Fibroblast of the aortic adventitia (primary cell): ENCODE results near the gene B3GAT1. TPM values are rescaled to one million over a fixed set of nuclear protein-coding genes. Genes with fewer than 3 reads are reported as not detected.
"Not testable (repeated sequence)": the region's sequence is repeated elsewhere in the genome, so short reads cannot be mapped to it uniquely, and the experiment has no call there.

Experiments used
- DNase-seq: peaks from one replicate; pipeline ENCODE4 v3.0.0-alpha.2; 2010; ENCODE audit warnings: low read depth
- H3K4me3 ChIP-seq: 2 replicates; pipeline ENCODE4 v1.5.1; 2011; ENCODE audit warnings: low read depth, mild to moderate bottlenecking, control low read depth, low read length, moderate library complexity
- total RNA-seq: library from RNA; depleted of rRNA; stranded (reverse); fragments of >200 nt; gene quantifications from 2 replicates; pipeline ENCODE4 v1.2.3, GENCODE V29; 2012; ENCODE audit warnings: low replicate concordance
- TF ChIP-seq, protein P1 (sequence below): IDR thresholded peaks from 2 replicates; pipeline ENCODE4 v1.5.1; 2011; ENCODE audit warnings: mild to moderate bottlenecking, low read length, control low read depth, inconsistent platforms; ENCODE audit not compliant: insufficient read depth

Gene B3GAT1, protein sequence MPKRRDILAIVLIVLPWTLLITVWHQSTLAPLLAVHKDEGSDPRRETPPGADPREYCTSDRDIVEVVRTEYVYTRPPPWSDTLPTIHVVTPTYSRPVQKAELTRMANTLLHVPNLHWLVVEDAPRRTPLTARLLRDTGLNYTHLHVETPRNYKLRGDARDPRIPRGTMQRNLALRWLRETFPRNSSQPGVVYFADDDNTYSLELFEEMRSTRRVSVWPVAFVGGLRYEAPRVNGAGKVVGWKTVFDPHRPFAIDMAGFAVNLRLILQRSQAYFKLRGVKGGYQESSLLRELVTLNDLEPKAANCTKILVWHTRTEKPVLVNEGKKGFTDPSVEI
- not detected in 2 replicates for total RNA-seq

DNA sequence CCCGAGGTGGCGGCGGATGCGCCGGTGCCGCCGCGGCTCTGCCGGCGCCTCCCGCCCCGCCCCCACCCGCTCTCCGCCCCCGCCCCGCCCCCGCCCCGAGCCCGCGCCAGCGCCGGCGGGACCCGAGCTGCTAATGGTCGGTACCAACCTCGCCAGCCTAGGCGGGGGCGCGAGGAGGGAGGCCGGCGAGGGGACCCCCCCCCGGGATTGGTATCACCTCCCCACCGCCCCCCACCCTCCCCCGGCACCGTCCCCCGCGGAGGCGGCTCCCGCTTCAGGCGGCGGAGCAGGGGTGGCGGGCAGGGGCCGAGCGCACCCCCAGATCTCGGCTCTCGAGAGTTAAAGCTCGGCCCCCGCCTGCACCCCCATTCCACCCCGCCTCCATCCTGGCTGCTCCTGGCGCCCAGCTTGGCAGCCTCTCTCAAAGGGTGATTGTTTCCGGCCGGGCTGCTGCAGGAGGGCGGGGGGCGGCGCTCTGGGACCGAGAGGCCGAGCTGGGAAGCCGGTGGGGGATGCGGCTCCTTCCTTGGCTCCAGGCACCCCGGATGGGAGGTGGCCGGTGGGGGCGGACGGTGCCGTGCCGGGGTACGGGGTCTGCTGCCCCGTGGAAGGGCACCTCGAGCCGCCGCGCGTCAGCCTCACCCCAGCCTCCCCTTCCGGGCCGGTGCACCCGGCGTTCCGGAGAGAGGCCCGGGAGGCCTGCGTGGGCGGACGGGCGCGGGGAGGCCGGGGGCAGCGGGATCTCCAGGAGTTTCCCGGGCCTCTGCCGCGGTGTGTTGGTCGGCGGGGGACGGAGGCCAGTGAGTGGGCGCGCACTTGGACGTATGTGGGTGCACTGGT lies at the start of gene B3GAT1:
Gene B3GAT1 (minus strand): TSS at position 40 of the 840 bp plus-strand sequence. CDS start 24,583 bp downstream, outside the sequence.
- no peak within 1 kb of the TSS for H3K4me3 ChIP-seq
- DNase-seq: no peak
- TF ChIP-seq, protein P1, sequence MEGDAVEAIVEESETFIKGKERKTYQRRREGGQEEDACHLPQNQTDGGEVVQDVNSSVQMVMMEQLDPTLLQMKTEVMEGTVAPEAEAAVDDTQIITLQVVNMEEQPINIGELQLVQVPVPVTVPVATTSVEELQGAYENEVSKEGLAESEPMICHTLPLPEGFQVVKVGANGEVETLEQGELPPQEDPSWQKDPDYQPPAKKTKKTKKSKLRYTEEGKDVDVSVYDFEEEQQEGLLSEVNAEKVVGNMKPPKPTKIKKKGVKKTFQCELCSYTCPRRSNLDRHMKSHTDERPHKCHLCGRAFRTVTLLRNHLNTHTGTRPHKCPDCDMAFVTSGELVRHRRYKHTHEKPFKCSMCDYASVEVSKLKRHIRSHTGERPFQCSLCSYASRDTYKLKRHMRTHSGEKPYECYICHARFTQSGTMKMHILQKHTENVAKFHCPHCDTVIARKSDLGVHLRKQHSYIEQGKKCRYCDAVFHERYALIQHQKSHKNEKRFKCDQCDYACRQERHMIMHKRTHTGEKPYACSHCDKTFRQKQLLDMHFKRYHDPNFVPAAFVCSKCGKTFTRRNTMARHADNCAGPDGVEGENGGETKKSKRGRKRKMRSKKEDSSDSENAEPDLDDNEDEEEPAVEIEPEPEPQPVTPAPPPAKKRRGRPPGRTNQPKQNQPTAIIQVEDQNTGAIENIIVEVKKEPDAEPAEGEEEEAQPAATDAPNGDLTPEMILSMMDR: no peak

DNA sequence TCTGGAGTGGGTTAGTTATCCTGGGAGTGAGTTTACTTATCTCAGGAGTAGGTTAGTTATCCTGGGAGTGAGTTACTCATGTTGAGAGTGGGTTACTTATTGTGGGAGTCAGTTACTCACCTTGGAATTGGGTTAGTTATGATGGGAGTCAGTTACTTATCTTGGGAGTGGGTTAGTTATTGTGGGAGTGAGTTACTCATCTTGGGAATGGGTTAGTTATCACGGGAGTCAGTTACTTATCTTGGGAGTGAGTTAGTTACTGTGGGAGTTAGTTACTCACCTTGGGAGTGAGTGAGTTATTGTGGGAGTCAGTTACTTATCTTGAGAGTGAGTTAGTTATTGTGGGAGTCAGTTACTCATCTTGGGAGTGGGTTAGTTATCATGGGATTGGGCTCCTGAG lies 49.6 kb upstream of the B3GAT1 start:
- DNase-seq: no peak
- TF ChIP-seq, protein P1: no peak
- no peak overlapping the region for H3K4me3 ChIP-seq

DNA sequence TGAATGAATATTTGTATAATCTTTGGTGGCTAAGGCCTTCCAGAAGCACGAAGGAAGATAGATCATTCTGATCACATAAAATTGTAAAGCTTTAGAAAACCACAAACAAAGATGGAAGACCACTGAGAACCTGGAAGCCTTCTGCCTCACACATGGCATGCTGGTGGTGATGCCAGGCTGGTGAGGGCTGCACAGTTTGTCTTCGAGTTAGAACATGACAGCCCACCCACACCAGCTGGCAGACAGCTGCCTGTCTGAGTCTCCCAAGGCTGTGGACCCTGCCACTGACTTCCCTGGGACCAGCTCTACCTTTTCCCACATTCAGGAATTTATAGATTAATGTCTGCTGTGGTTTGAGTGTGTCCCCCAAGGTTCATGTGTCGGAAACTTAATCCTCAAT lies 48.8 kb upstream of the B3GAT1 start:
- TF ChIP-seq, protein P1: no peak
- H3K4me3 ChIP-seq: no peak overlapping the region
- no peak for DNase-seq

DNA sequence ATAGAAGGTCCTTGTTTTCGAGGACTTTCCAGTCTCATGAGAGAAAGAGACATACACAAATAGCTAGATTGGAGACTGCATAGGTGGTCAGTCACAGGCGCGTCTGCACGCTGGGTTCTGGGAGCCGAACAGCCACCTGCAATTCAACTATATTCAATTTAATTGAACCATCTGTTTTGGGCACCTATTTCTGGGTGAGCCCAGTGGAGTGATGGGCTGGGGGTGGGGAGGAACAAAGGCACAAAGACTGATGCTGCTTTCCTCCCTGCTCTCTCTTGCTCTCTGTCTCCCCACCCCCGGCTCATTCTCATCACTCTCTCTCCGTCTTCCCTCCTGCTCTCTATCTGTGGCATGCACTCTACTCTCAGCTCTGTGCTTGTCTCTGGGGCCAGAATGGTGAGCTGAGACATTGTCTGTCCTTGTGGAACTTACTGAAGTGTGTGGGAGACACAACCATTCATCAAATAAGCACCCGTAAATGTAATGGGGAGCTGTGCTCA lies 48.1 kb upstream of the B3GAT1 start:
- H3K4me3 ChIP-seq: no peak overlapping the region
- no peak for DNase-seq
- TF ChIP-seq, protein P1: no peak

DNA sequence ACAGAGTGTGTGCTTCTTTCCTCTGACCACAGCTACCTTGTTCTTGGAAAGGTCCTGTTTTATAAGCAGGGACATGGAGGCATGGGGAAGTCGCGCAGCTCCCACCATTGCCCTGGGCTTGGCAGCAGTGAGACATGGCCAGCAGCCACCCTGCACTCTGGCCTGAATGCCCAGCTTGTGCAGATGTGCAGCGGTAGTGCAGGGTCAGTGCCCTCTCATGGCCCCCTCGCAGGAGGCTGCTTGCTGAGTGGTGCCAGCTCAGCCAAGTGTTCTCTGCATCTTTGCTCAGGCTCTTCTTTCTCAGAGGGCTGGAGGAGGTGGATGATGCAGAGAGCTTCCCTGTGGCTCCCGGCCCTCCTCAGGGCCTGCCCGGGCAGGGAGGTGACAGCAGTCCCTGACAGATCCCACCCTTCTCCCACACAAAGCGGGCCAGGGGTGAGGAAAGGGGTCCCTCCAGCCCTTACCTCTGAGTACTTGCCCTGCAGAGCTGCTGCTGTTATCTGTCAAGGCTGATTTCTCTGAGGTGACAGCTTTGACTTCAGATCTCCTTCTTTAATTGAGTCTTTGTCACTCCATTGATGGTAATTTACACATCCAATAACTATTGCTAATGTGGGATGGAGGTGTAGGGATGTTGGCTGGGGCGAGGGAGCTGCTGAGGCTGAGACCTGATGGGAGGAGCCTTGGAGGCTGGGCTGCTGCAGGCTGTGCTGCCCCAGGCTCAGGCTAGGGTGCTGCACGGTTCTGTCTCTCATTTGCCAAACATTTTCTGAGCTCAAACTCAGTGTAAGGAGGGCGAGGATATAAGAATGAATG lies 47.4 kb upstream of the B3GAT1 start:
- TF ChIP-seq, protein P1: no peak
- DNase-seq: no peak
- no peak overlapping the region for H3K4me3 ChIP-seq

DNA sequence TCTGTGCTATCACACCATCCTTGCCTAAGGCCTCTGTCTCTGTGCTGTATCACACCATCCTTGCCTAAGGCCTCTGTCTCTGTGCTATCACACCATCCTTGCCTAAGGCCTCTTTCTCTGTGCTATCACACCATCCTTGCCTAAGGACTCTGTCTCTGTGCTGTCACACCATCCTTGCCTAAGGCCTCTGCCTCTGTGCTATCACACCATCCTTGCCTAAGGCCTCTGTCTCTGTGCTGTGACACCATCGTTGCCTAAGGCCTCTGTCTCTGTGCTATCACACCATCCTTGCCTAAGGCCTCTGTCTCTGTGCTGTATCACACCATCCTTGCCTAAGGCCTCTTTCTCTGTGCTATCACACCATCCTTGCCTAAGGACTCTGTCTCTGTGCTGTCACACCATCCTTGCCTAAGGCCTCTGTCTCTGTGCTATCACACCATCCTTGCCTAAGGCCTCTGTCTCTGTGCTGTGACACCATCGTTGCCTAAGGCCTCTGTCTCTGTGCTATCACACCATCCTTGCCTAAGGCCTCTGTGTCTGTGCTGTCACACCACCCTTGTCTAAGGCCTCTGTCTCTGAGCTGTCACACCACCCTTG lies 45.5 kb upstream of the B3GAT1 start:
- H3K4me3 ChIP-seq, DNase-seq: not testable (repeated sequence)
